ENCODE data around the gene MAPK10.
"Not testable (repeated sequence)": the region's sequence is repeated elsewhere in the genome, so short reads cannot be mapped to it uniquely, and the experiment has no call there.

The MAPK10 gene

DNA sequence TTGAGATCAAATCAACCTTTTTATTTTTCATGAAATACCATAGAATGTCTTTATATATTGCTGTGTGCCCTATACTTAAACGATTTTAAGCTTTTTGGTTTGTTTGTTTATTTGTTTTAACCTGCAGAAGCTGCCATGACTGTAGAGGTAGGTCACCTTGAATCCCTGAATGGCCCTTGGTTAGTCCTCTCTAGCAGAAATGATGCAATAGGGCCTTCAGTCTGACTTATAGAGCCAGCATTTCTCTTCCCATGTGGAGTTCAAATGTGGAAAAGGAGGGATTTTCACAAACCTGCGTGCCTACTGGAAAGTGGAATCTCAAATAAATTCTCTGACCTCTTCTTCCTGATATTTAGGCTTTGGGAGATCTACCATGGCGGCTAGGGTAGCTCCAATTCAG, 327.9 kb downstream of the MAPK10 start:
- DNase-seq = no peak

DNA sequence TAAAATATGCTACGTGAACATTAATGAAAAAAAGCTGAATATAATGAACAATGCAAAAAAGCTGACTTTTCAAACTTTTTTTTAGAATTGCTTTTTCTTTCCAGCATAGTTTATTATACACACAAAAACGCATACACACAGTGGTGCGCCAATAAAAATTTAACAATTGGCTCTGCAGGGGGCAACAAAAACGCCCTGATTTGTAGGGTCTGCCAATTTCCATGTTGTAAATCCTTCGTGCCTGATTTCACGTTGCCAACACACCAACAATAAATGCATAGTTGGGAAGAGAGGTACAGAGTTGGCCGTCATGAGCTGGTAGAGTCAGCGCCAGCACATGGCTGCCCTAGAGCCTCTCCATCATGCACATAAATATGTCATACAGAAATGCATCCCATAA, 333.1 kb downstream of the MAPK10 start:
- no peak for DNase-seq

DNA sequence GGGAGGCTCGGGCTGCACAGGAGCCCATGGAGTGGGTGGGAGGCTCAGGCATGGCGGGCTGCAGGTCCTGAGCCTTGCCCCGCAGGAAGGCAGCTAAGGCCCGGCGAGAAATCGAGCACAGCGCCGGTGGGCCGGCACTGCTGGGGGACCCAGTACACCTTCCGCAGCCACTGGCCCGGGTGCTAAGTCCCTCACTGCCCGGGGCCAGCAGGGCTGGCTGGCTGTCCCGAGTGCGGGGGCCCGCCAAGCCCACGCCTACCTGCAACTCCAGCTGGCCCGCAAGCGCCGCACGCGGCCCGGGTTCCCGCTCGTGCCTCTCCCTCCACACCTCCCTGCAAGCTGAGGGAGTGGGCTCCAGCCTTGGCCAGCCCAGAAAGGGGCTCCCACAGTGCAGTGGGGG, 338.2 kb downstream of the MAPK10 start:
- not testable (repeated sequence) for DNase-seq

DNA sequence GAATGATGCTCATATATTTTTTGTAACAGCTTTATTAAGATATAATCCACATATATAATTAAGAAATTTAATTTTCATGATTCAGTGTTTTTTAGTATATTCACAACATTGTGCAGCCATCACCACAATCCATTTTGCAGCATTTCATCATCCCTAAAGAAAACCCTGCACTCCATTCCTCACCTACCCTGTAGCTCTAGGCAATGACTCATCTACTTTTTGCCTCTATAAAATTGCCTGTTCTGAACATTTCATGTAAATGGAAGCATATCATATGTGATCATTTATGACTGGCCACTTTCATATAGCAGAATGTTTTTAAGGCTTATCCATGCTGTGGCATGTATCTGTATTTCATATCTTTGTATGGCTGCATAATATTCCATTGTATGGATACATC, 339.9 kb downstream of the MAPK10 start:
- DNase-seq = no peak

DNA sequence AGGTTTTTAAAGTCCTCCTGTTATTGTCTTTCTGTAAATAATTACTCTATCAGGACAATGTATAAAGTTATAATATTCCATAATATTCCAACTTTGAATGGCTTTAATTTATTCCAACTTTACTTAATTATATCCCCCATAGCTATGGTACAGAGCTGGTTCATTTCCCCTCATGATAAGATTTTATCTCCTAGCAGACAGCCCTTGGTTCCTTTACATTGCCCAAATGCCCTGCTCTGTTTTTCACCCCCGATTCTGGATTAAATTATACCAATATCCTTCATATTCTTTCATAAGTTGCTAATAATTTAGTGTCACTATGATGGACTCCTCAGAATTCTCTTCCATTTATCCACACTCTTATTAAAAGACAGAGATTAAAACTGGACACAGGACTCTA, 340.5 kb downstream of the MAPK10 start:
- no peak for DNase-seq

DNA sequence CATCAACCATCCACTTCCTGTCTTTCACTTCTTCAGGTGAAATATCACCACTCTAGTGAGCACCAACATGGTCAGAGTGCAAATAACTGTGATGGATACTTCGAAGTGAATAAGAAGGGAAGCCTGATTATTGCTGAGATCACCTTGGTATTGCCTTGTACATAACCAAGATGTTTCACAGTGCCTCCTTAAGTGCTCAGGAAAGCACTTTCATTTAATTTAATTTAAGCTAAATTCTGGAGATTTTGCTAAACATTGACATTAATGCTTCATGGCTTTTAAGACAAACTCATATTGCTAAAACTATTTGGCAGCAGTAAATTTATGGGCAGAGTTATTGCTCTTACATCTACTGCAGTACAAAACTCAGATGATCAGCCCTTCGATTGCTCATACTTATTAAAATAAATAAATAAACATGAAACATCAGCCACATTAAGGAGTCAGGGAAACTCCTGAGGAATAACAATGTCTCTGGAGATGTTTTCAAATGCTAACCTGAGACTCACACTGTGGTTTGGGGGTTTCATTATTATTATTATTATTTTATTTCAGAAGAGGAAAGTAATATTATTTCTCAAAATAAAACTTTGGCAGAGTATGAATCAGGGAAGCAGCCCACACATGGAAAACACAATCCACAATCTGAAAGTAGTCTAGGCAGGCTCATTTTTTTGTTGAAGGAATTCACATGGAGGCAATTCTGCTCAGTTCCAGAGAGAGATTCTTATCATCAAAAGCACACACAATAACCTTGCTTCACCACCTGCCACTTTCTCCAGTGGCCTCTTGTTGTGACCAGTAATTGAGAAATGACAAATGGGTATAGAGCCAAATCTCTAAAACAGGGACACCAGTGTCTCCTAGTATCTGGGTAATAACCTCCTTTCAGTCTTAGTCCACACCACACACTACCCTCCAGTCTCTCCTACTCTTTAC, 344.2 kb downstream of the MAPK10 start:
- no peak for DNase-seq

DNA sequence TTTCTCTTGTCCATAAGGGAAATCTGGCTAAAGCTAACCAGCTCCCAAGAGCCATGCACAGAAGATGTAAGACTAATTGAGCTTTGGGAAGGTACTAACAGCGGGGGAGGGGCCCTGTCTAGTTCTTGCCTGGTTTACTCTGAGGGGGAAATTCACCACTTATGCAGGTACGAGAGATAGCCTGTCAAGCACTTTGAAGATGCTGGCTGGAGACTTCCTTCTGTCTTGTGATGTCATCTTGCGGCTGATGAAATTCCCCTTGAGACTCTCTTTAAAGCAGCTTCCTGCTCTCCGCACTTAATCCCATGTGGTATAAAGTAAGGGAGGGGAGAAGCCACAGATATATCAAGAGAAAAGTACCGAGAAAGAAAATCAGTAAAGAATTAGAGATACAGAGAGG, 345.3 kb downstream of the MAPK10 start:
- no peak for DNase-seq

DNA sequence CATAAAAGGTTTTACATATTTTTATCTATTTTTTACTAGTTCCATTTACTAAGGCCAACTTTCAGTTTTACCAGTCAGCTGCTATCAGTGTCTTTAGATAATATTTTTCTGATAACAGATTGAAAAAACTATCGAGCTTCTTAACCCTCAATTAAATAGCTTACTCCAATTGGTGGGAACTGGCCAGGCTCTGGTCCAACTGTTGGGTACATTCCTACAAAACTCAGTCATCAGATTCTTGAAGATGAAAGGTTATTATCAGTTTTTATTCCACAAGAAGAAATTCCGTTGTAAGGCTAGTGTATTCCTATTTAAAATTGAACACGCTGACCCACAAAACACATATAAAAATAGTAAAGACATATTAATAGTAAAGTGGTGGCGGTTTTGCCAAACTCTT, 346.2 kb downstream of the MAPK10 start:
- DNase-seq = no peak

DNA sequence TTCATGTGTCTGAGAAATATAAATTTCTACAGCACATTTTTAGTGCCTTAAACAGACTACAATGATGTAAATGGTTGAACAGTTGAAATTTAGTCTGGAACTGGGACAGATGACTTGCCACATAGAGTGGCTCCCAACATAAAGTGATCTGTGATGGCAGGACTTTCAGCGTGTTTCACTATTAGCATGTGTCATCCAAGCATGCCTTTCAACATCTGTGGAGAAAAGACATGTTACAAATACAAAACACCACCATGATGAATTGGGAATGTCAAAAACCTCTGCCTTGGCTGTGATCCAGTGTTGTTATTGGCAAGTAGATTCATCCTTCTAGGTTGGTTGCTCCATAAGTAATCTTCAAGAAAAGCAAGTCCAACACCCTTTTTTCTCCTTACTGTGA, 348.7 kb downstream of the MAPK10 start:
- DNase-seq = no peak

DNA sequence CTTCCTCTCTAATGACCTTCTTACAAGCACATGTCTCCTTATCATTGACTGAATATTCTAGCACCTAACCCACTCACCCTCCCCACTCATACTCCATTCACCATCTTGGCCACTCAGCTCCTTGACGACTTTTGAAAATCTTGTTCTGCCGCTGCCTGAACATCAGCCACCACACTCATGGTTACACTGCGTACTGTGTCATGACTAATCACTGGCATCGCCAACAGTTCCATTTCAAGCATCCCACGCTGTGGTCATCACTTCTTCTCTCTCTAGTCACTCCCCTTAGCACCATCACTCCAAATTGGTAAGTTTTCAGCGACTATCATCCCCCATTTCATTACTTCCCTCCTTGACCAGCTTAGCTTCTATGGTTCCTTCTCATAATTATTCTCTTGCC, 352.8 kb downstream of the MAPK10 start:
- DNase-seq = no peak

DNA sequence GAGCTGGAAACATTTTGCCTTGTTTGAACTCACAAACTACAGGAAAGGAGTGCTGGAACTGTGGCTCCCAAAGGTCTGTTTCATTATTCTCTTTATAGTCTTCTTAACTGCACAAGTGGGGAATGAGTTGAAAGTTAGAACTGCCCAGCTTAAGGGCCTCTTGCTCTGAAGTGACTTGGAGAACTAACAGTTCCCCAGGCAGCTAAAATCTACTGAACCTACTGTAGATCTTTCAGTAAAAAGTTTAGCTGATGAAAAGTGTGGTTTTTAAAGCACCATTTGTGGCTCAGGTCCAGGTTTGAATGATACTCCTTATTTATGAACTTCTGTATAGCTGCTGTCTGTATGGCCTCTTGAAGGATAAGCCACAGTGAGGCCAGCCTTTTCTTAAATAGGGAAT, 353.8 kb downstream of the MAPK10 start:
- DNase-seq = no peak

DNA sequence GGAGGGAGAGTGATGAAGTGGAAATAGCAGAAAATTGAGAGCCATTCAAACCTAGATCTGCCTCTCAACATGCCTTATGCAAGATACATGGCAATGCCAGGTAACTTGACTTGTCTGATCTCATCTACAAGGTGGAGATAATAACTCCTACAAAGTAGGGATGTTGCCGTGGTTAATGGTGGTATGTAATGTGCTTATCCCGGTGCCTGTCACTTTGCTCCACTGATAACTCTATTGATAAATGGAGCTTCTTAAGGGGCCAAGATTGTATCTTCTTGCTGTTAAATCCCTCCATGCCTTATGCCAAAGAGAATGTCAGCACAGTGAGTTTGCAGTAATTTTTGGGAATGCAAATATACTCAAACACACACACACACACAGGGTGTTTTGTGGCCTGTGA, 355.8 kb downstream of the MAPK10 start:
- no peak for DNase-seq

DNA sequence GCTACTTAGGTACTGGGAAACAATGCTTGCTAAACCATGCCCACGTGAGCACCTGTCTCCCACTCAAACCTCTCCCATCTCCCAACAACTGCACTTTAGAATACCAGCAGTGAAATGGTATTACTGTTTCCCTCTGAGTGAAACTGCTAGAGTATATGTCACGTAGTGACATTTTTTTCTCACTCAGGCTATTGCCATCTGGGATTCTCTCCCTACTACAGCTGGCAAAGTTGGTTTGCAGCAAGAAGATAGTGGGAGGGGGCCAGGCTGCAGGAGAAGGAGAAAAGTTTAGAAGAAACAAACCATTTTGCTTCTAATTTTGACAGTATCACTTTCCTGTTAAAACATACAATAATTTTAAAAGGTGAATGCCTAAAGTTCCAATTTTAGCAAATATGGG, 358.3 kb downstream of the MAPK10 start:
- DNase-seq = no peak

DNA sequence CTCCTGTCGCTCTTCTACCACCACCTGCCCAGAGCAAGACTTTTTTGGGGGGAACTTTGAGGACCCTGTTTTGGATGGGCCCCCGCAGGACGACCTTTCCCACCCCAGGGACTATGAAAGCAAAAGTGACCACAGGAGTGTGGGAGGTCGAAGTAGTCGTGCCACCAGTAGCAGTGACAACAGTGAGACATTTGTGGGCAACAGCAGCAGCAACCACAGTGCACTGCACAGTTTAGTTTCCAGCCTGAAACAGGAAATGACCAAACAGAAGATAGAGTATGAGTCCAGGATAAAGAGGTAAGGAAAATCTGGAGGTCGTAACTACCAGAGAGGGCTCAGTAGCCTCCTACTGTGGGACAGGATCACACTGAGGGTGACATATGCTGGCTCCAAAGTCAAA, 364.5 kb downstream of the MAPK10 start:
- DNase-seq = no peak

DNA sequence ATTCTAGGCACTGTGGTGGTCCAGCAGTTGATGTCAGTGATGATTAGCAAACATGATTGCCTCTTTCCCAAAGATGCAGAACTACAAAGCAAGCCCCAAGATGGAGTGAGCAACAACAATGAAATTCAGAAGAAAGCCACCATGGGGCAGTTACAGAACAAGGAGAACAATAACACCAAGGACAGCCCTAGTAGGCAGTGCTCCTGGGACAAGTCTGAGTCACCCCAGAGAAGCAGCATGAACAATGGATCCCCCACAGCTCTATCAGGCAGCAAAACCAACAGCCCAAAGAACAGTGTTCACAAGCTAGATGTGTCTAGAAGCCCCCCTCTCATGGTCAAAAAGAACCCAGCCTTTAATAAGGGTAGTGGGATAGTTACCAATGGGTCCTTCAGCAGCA, 365.3 kb downstream of the MAPK10 start:
- no peak for DNase-seq

DNA sequence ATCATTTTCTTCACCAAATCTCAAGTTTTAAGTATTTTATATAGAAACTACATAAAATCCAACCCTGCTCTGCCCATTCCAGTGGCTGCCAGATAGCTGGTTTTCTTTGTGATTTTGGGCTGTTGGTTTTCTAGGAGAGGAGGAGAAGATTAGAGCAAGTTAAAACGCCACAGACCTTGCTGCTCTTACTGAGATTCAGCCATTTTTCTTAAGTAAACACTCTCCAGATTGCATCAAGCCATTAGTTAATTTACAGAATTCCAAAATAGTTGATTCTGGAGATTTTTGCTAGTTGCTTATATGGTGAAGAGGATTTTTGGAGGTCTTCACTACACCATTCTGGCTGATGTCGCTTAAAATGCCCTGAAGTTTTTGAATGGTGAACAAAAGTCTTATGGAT, 366.2 kb downstream of the MAPK10 start:
- no peak for DNase-seq

DNA sequence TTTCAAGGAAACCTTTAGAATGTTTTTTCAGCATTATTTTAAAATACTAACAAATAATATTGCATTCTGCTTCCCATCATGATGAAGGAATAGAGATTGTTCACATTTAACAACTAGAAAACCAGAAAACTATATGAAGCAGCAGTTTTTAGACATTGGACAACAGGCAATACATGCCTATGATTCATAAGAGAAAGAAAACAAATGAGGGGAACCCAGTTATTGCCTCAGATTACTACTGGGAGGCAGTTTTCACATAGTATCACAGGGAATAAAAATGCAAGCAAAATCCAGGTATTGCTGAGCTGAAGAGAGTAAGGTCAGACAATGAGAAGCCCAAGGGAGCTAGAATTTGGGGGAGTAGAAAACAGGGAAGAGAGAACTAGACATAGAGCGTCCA, 373.6 kb downstream of the MAPK10 start:
- no peak for DNase-seq

DNA sequence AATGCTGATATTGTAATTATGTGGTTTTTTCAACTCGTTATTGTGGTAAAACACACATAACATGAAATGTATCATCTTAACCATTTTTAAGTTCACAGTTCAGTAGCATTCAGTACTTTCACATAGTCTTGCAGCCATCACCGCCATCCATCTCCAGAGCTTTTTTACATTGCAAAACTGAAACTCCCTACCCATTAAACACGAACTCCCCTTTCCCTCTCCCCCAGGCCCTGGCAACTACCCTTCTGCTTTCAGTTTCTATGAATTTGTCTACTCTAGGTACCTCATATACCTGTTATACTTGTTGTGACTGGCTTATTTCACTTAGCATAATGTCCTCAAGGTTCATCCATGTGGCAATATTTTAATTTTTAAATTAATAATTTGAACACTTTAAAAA, 380.6 kb downstream of the MAPK10 start:
- no peak for DNase-seq

DNA sequence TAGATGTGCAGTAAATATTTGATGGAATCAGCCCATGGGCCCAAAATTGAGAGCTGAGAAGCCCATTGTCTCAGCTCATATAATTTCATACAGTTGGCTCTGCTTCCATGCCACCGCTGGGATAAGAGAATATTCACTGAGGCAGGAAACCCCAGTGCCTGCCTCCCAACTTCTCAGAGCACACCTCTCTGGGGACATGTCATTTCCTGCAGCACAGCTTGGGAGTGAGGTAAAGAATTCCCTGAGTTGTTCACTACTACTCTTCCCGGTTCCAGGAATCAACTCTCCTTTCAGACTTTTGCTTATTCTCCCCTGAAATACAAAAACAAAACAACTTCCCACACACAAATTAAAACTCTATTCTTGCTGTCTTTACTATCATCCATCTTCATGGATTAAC, 389.3 kb downstream of the MAPK10 start:
- DNase-seq = no peak

DNA sequence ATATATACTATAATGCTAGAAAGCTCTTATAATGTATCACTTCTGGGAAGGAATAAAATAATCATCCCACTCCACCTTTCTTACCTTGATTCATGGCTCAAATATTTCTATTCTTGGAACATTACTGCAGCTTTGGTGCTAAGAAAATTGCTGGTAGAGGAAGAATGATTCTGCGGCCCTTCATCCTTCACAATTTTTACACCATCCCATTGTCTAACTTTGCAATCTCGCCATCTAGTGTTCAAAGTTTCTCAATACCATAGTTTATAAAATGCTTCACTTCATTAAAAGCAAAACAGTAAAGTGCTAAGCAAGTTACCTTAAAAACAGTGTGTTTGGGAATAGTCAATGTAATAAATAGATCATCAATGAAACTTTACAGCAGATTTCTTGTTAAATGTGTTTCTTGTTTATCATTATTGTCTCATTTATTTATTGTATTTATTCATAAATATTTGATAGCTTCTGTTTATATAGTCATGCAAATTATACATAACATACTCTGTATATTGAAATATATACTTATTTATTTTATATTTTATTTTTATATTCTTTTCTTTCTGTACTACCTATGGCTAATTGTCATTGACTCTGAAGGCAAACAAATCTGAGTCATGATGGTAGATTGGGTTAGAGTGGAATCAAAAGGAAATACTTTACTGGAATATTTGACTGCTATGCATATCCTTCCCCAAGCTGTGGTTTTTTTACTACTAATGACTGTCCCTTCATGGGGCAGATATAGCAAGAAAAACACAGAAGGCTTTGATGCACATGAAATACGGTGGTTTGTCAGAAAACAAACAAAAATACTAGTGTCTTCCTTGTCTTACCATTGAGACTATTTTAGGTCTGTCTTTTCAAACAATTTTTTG, 390.7 kb downstream of the MAPK10 start:
- DNase-seq = no peak

DNA sequence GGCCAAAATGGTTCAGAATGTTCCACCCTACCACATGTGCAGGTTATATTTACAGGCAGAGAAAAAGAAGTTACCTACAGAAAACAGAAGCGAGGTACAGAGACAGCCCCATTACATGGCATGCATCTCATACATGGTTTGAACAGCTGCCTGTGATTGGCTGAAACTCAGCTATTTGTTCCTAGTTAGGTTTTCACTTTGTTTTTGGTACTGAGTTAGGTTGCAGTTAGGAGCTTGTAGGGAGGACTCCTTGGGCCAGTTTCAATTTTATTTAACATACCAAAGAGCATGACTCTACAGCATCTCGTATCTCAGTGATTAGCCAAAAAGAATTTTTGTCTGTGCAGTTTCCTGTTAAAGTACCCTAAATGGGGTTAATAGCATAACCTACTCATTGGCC, 392.0 kb downstream of the MAPK10 start:
- no peak for DNase-seq

DNA sequence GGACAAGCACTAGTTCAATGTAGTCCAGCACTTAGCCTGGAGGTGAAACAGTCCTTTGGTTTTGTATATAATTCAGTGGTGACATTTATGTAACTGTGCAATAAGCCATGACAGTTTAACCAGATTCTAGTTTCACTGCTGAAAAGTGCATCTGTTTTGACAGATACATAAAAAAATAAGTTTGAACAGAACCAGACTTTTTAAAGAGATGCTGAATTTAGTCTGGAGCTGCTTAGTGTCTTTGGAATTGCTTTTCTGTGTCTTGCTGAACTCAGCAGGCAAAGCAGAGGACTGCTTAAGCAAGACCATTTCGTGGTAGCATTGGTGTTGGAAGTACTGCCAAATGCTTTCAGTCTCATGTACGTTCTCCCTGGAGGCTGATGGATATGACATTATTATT, 393.5 kb downstream of the MAPK10 start:
- DNase-seq = no peak

DNA sequence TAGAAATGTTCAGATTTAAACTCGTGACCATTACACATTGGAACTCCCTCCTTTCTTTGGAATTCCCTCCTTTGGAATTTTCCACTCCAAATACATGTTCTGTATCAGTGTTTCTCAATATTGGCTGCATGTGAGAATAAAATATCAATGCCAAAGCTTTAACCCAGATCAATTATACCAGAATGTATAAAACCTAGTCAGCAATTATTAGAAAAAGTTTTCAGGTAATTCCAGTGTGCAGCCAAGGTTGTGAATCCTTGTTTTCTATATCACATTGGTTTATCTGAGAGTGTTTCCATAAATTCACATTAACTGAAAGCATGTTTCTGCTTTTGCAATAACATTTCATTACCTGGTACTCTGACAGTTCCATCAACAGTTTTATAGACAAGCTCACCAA, 394.3 kb downstream of the MAPK10 start:
- no peak for DNase-seq

DNA sequence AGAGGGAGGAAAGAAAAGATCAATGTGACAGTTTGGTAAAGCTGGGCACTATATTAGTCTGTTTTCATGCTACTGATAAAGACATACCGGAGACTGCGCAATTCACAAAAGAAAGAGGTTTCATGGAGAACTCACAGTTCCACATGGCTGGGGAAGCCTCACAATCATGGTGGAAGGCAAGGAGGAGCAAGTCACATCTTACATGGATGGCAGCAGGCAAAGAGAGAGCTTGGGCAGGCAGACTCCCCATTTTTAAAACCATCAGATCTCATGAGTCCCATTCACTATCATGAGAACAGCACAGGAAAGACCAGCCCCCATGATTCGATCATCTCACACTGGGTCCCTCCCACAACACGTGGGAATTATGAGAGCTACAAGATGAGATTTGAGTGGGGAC, 394.8 kb downstream of the MAPK10 start:
- DNase-seq = not testable (repeated sequence)
